Stimulated activated CD8-positive, alpha-beta memory T cell treated with anti-CD3 and anti-CD28 coated beads, Interleukin-15, amount 100 ng/mL, for 4 hours (primary cell): ENCODE data around the gene BANF1.
A peak's percentile ranks its signal among the peaks of the same experiment; 100 is the strongest.

ENCODE experiments used
- DNase-seq, 2 donors: peaks; one replicate each; pipeline ENCODE4 v3.0.0-alpha.2; 2020; ENCODE audit warnings: low read depth in 2 of 2

The BANF1 gene

GRCh38 chr11:66001942-66002647 lies at the start of gene BANF1, which contains the start of gene EIF1AD:
BANF1 (plus strand) TSS chr11:66002503; CDS start chr11:66003251, 748 bp downstream.
EIF1AD (minus strand) TSS chr11:66002157; CDS start chr11:66000389, 1,768 bp downstream.
- DNase-seq: peak; percentile 83 to 87

GRCh38 chr11:65953471-65953870 lies 48.8 kb upstream of the BANF1 start:
- DNase-seq: no peak

- no peak for DNase-seq
These were observed 47.5 kb upstream of the BANF1 start for GRCh38 chr11:65954771-65955170.

GRCh38 chr11:65958291-65958690 lies 44.0 kb upstream of the BANF1 start:
- no peak for DNase-seq

- no peak for DNase-seq
These were observed 43.4 kb upstream of the BANF1 start for GRCh38 chr11:65958774-65959420.

GRCh38 chr11:65960824-65961266 lies 41.5 kb upstream of the BANF1 start:
- DNase-seq: no peak

- peak; percentile 93 to 95 for DNase-seq
These were observed 40.8 kb upstream of the BANF1 start, which contains the start of gene SART1 for GRCh38 chr11:65961267-65962140. SART1 (plus strand) TSS chr11:65961734; CDS start chr11:65961781, 47 bp downstream.

GRCh38 chr11:65962141-65962564 lies 40.1 kb upstream of the BANF1 start:
- no peak for DNase-seq

- DNase-seq: no peak
These were observed 37.4 kb upstream of the BANF1 start for GRCh38 chr11:65964906-65965305.

GRCh38 chr11:65965986-65966762 lies 36.1 kb upstream of the BANF1 start:
- DNase-seq: no peak

- no peak for DNase-seq
These were observed 34.9 kb upstream of the BANF1 start for GRCh38 chr11:65967329-65967934.

GRCh38 chr11:65968600-65969482 lies 33.5 kb upstream of the BANF1 start:
- no peak for DNase-seq

GRCh38 chr11:65972116-65972515 lies 30.2 kb upstream of the BANF1 start:
- no peak for DNase-seq

- no peak for DNase-seq
These were observed 28.7 kb upstream of the BANF1 start for GRCh38 chr11:65973439-65974110.

GRCh38 chr11:65975771-65976170 lies 26.5 kb upstream of the BANF1 start:
- DNase-seq: no peak

GRCh38 chr11:65976216-65977176 lies 25.8 kb upstream of the BANF1 start:
- DNase-seq: no peak

GRCh38 chr11:65977621-65978390 lies 24.5 kb upstream of the BANF1 start:
- no peak for DNase-seq
